ENCODE measurements around the gene FCGBP.
"Not testable (repeated sequence)": the region's sequence is repeated elsewhere in the genome, so short reads cannot be mapped to it uniquely, and the experiment has no call there.

DNA sequence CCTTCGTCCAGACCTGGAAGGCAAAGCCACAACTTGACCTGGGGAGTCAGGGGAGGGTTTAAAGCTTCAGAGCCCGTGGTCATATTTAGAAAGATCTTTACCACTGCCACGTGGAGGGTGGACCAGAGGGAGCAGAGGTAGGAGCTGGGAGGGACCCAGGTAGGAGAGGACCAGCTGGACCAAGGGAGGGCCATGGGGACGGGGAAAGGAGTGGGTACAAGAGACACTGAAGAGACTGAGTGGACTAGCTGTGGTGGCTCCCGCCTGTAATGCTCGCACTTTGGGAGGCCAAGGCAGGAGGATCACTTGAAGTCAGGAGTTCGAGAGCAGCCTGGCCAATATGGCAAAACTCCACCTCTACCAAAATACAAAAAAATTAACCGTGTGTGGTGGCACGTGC lies 49.7 kb downstream of the FCGBP start:
- TF ChIP-seq, protein P1, sequence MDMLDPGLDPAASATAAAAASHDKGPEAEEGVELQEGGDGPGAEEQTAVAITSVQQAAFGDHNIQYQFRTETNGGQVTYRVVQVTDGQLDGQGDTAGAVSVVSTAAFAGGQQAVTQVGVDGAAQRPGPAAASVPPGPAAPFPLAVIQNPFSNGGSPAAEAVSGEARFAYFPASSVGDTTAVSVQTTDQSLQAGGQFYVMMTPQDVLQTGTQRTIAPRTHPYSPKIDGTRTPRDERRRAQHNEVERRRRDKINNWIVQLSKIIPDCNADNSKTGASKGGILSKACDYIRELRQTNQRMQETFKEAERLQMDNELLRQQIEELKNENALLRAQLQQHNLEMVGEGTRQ (IDR thresholded peaks at IDR 0.05) = not testable (repeated sequence)
- TF ChIP-seq MAZ (IDR thresholded peaks at IDR 0.05; ENCODE audit: borderline replicate concordance, low read depth, low read length); POLR2A (IDR thresholded peaks at IDR 0.05; ENCODE audit: low read length); JUNB (IDR thresholded peaks at IDR 0.05); CEBPB (IDR thresholded peaks at IDR 0.05); MAFK (IDR thresholded peaks at IDR 0.05; ENCODE audit: partially characterized antibody); HEYL (CRISPR knock-in tag; IDR thresholded peaks at IDR 0.05): not testable (repeated sequence)
- TF ChIP-seq, protein P2, sequence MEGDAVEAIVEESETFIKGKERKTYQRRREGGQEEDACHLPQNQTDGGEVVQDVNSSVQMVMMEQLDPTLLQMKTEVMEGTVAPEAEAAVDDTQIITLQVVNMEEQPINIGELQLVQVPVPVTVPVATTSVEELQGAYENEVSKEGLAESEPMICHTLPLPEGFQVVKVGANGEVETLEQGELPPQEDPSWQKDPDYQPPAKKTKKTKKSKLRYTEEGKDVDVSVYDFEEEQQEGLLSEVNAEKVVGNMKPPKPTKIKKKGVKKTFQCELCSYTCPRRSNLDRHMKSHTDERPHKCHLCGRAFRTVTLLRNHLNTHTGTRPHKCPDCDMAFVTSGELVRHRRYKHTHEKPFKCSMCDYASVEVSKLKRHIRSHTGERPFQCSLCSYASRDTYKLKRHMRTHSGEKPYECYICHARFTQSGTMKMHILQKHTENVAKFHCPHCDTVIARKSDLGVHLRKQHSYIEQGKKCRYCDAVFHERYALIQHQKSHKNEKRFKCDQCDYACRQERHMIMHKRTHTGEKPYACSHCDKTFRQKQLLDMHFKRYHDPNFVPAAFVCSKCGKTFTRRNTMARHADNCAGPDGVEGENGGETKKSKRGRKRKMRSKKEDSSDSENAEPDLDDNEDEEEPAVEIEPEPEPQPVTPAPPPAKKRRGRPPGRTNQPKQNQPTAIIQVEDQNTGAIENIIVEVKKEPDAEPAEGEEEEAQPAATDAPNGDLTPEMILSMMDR (IDR thresholded peaks at IDR 0.05) = not testable (repeated sequence)
- TF ChIP-seq, protein P3, sequence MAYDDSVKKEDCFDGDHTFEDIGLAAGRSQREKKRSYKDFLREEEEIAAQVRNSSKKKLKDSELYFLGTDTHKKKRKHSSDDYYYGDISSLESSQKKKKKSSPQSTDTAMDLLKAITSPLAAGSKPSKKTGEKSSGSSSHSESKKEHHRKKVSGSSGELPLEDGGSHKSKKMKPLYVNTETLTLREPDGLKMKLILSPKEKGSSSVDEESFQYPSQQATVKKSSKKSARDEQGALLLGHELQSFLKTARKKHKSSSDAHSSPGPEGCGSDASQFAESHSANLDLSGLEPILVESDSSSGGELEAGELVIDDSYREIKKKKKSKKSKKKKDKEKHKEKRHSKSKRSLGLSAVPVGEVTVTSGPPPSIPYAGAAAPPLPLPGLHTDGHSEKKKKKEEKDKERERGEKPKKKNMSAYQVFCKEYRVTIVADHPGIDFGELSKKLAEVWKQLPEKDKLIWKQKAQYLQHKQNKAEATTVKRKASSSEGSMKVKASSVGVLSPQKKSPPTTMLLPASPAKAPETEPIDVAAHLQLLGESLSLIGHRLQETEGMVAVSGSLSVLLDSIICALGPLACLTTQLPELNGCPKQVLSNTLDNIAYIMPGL (CRISPR knock-in tag; IDR thresholded peaks at IDR 0.05; ENCODE audit: borderline replicate concordance) = not testable (repeated sequence)
- TF ChIP-seq, protein P4, sequence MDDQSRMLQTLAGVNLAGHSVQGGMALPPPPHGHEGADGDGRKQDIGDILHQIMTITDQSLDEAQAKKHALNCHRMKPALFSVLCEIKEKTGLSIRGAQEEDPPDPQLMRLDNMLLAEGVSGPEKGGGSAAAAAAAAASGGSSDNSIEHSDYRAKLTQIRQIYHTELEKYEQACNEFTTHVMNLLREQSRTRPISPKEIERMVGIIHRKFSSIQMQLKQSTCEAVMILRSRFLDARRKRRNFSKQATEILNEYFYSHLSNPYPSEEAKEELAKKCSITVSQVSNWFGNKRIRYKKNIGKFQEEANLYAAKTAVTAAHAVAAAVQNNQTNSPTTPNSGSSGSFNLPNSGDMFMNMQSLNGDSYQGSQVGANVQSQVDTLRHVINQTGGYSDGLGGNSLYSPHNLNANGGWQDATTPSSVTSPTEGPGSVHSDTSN (IDR thresholded peaks at IDR 0.05) = not testable (repeated sequence)
